GM19395 (cell line): ENCODE results near the gene FUOM.
A peak's percentile ranks its signal among the peaks of the same experiment; 100 is the strongest.
"Not testable (repeated sequence)": the region's sequence is repeated elsewhere in the genome, so short reads cannot be mapped to it uniquely, and the experiment has no call there.

ENCODE experiments used
- ATAC-seq: cut with Tn5 transposase; IDR thresholded peaks from one replicate; pipeline ENCODE4 v1.9.1; 2021; ENCODE audit warnings: mild to moderate bottlenecking, moderate library complexity; ENCODE audit not compliant: unreplicated experiment

FUOM gene

GRCh38 chr10:133335246-133336117 is 22.3 kb downstream of the FUOM start:
- no peak for ATAC-seq

GRCh38 chr10:133334503-133335245 is 23.1 kb downstream of the FUOM start:
- ATAC-seq = no peak

GRCh38 chr10:133332936-133333699 is 24.7 kb downstream of the FUOM start:
- no peak for ATAC-seq

GRCh38 chr10:133329491-133330202 is 28.2 kb downstream of the FUOM start:
- ATAC-seq = peak; percentile 85

GRCh38 chr10:133328358-133329343 is 29.2 kb downstream of the FUOM start:
- no peak for ATAC-seq

- ATAC-seq = no peak
Observed at GRCh38 chr10:133327651-133328357, 30.0 kb downstream of the FUOM start.

GRCh38 chr10:133326745-133327650 is 30.8 kb downstream of the FUOM start:
- no peak for ATAC-seq

- ATAC-seq = no peak
Observed at GRCh38 chr10:133326223-133326551, 31.6 kb downstream of the FUOM start.

GRCh38 chr10:133325440-133326222 is 32.2 kb downstream of the FUOM start:
- no peak for ATAC-seq

GRCh38 chr10:133324857-133325260 is 33.0 kb downstream of the FUOM start:
- no peak for ATAC-seq

- ATAC-seq = no peak
Observed at GRCh38 chr10:133324198-133324792, 33.5 kb downstream of the FUOM start.

- not testable (repeated sequence) for ATAC-seq
Observed at GRCh38 chr10:133322064-133322709, 35.6 kb downstream of the FUOM start.

- not testable (repeated sequence) for ATAC-seq
Observed at GRCh38 chr10:133320852-133321422, 36.9 kb downstream of the FUOM start.

- no peak for ATAC-seq
Observed at GRCh38 chr10:133318494-133319127, 39.2 kb downstream of the FUOM start.

- no peak for ATAC-seq
Observed at GRCh38 chr10:133316732-133317131, 41.1 kb downstream of the FUOM start.
